Naive B cell (primary cell): ENCODE data around the gene DNAAF3. TPM values are rescaled to one million over a fixed set of nuclear protein-coding genes. Genes with fewer than 3 reads are reported as not detected.
"Not testable (repeated sequence)": the region's sequence is repeated elsewhere in the genome, so short reads cannot be mapped to it uniquely, and the experiment has no call there.

Source experiments
- ATAC-seq, 2 donors: fragments of 150-1000 bp; cut with Tn5 transposase; 2 replicates each; pipeline ENCODE4 v1.10.0; 2021; ENCODE audit warnings: low read depth in 2 of 2, mild to moderate bottlenecking in 2 of 2, moderate library complexity in 2 of 2
- DNase-seq: peaks from one replicate; pipeline ENCODE4 v3.0.0; 2022
- H3K27ac Mint-ChIP-seq, 6 donors: one replicate each; pipeline ENCODE4 v1.8.0; 2020 to 2022; ENCODE audit warnings: mild to moderate bottlenecking in 6 of 6, mixed read lengths in 6 of 6, moderate library complexity in 5 of 6, inconsistent platforms in 2 of 6
- H3K27me3 Mint-ChIP-seq, 3 donors: one replicate each; pipeline ENCODE4 v1.8.0; 2021 to 2022; ENCODE audit warnings: mixed read lengths in 3 of 3, mild to moderate bottlenecking in 1 of 3
- H3K36me3 Mint-ChIP-seq, 2 donors: one replicate each; pipeline ENCODE4 v1.8.0; 2020 to 2022; ENCODE audit warnings: mixed read lengths in 2 of 2, inconsistent platforms in 1 of 2, mild to moderate bottlenecking in 1 of 2
- H3K4me1 Mint-ChIP-seq, 3 donors: one replicate each; pipeline ENCODE4 v1.8.0; 2020 to 2022; ENCODE audit warnings: mixed read lengths in 3 of 3, inconsistent platforms in 1 of 3, mild to moderate bottlenecking in 1 of 3, moderate library complexity in 1 of 3
- H3K4me3 Mint-ChIP-seq, 8 donors: one replicate each; pipeline ENCODE4 v1.8.0; 2020 to 2022; ENCODE audit warnings: mild to moderate bottlenecking in 8 of 8, mixed read lengths in 8 of 8, moderate library complexity in 8 of 8, inconsistent platforms in 2 of 8
- H3K9me3 Mint-ChIP-seq, 7 donors: one replicate each; pipeline ENCODE4 v1.8.0; 2020 to 2022; ENCODE audit warnings: mixed read lengths in 7 of 7, mild to moderate bottlenecking in 5 of 7, inconsistent platforms in 2 of 7, moderate library complexity in 1 of 7
- polyA plus RNA-seq, 6 donors: library from polyadenylated mRNA; unstranded; fragments of 300-500 nt; fragmentation: Illumina TruSeq; gene quantifications; one replicate each; pipeline ENCODE4 v1.2.3, GENCODE V29; 2021; ENCODE audit warnings: low read depth in 6 of 6

The DNAAF3 gene
- polyA plus RNA-seq, 6 donors from 2014 or later = not detected

DNA sequence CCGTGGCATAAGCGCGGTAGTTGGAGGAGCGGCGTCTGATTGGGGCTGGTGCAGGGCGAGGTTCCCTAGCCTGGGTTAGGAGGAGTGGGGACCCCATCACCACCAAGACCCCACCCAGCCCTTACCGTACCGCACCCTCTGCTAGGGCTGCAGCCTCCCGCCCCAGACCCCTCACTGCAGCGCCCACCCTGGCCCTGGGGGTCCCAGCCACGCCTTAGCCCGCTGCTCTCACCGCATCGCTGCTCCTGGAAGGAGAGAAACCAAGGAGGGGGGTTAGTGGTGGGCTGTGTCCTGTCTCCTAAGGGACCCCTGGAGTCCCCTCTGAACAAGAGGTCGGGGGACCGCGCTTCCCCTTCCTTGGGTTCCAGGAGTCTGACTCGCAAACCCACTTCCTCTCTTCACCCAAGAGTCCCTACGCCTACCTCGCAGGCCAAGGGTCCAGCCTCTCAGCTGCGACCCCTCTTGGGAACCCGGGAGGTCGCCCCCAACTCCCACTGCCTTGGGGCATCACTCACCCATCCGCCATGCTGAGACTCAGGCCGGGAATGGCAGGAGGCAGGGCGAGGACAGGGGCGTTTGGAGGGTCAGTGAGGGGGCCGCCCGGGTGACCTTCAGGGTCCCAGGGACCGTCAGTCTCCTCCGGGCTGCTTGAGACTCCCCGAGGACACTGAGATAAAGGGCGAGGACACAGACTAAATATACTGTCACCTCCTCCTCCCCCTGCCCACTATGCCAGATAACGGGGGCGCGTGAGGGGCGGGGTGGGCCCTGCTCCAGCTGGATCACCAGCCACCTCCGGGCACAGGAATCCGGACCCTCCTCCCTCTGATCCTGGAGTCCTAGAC lies 9.1 kb downstream of the DNAAF3 start, which contains the start of gene TNNI3:
TSS of gene TNNI3 (minus strand) at position 669 of the 845 bp plus-strand sequence. CDS start at position 526, 143 bp downstream.
- Mint-ChIP-seq H3K4me3 (peak within 1 kb of the TSS in 4 of 8 donors; percentile 35 to 77 (median 50)), H3K27ac (peak within 1 kb of the TSS in 1 of 6 donors; percentile 61), H3K36me3 (peaks cover 0 to 36% of the 10 kb centered on the region in 2 donors), H3K27me3 (peaks cover 29 to 74% (median 56%) of the 10 kb centered on the region in 3 donors), H3K4me1 (peaks cover 13 to 38% (median 29%) of the 10 kb centered on the region in 3 donors), H3K9me3 (peaks cover 7 to 18% (median 10%) of the 10 kb centered on the region in 7 donors)
- DNase-seq (no peak), ATAC-seq (no peak)

DNA sequence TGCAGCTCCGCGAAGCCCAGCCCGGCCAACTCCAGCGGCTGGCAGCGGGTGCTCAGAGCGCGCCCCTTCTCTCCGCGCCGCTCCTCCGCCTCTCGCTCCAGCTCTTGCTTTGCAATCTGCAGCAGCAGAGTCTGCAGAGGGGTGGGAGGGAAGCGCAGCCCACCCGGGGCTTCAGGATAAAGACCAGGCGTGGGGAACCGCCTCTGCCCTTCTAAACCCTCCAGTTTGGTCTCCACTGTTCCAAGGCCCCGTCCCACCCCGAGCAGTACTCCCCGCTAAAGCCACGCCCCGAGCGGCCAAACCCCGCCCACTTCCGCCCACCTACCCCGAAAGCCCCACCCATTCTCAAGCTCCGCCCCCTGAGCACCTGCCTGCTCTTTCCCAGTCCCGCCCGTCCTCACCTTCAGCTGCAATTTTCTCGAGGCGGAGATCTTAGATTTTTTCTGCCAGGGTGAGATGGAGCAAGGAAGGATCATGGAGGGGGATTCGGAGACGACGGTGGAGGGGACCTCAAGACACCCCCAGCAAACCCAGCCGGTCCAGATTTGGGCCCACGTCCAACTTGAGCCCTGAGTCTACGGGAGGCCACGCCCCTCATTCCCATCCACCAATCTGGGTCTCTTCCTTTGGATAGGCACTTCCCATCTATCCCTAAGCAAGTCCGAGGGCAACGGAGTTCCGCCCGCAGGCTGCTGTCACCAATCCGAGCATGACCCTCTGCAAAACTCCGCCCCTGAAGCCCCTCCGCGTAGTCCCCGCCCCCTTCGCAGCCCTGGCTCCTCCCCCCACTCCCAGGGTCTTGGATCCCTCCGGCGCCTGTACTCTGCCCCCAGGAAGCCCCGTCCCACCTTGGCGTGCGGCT lies 10.0 kb downstream of the DNAAF3 start:
- Mint-ChIP-seq H3K9me3 (peaks cover 10 to 27% (median 15%) of the 10 kb centered on the region in 7 donors), H3K36me3 (peaks cover 0 to 42% of the 10 kb centered on the region in 2 donors), H3K4me3 (peak overlapping the region in 4 of 8 donors; percentile 35 to 77 (median 55)), H3K27me3 (peaks cover 30 to 69% (median 56%) of the 10 kb centered on the region in 3 donors), H3K4me1 (peaks cover 19 to 44% (median 34%) of the 10 kb centered on the region in 3 donors), H3K27ac (no peak overlapping the region)
- ATAC-seq = peak in 1 of 2 donors; percentile 18
- DNase-seq = no peak

DNA sequence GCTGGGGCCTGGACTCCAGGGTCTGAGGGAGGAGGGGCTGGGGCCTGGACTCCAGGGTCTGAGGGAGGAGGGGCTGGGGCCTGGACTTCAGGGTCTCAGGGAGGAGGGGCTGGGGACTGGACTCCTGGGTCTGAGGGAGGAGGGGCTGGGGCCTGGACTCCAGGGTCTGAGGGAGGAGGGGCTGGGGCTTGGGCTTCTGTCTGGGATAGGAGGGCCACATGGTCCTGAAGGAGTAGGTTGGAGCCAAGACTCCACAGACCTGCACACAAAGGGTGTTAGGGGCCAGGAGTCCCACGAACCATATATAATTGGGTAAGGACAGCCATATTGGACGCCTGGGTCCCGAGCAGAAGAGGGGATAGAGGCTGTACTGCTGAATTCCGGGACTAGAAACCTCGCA lies 10.6 kb downstream of the DNAAF3 start:
- H3K27me3 Mint-ChIP-seq = peaks cover 32 to 62% (median 54%) of the 10 kb centered on the region in 3 donors
- H3K4me1 Mint-ChIP-seq = peaks cover 19 to 43% (median 34%) of the 10 kb centered on the region in 3 donors
- H3K4me3 Mint-ChIP-seq = peak overlapping the region in 4 of 8 donors; percentile 36 to 73 (median 54)
- DNase-seq, H3K27ac Mint-ChIP-seq, ATAC-seq: not testable (repeated sequence)
- H3K36me3 Mint-ChIP-seq = peaks cover 0 to 40% of the 10 kb centered on the region in 2 donors
- H3K9me3 Mint-ChIP-seq = peaks cover 10 to 28% (median 18%) of the 10 kb centered on the region in 7 donors

DNA sequence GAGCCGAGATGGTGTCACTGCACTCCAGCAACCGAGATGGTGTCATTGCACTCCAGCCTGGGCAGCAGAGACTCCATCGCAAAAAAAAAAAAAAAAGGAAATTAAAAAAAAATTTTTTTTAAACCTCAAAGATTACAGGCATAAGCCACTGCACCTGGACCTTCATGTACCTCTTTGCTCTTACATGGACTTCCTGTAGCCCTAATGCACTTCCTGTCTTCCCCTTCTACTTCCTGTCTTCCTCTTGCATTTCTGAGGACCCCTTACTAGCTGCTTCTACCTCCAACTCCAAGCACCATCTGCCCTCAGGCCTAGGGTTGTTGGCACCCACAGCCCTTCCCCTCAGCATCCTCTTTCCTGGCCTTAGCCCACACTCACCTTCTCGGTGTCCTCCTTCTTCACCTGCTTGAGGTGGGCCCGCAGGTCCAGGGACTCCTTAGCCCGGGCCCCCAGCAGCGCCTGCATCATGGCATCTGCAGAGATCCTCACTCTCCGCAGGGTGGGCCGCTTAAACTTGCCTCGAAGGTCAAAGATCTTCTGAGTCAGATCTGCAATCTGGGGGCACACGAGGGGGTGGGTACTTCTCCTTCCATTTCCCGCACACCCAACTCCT lies 12.7 kb downstream of the DNAAF3 start:
- peak overlapping the region in 3 of 6 donors; percentile 55 to 94 (median 85) for H3K27ac Mint-ChIP-seq

DNA sequence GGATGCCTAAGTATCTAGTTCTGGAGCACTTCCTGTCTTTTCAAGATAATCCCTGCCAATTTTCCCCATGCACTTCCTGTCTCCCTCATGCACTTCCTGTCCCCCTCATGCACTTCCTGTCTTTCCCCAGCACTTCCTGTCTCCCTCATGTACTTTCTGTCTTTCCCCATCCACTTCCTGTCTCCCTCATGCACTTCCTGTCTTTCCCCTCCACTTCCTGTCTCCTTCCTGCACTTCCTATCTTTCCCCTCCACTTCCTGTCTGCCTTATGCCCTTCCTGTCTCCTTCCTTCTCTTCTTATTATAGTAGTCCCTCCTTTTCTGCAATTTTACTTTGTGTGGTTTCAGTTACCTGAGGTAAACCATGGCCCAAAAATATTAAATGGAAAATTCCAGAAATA lies 14.4 kb downstream of the DNAAF3 start:
- peaks cover 16 to 27% (median 27%) of the 10 kb centered on the region in 3 donors for H3K4me1 Mint-ChIP-seq
- peak overlapping the region in 2 of 8 donors; percentile 28 to 56 for H3K4me3 Mint-ChIP-seq
- DNase-seq (no peak), ATAC-seq (no peak)
- peaks cover 38 to 55% (median 51%) of the 10 kb centered on the region in 3 donors for H3K27me3 Mint-ChIP-seq
- H3K36me3 Mint-ChIP-seq = peaks cover 0 to 20% of the 10 kb centered on the region in 2 donors
- peak overlapping the region in 3 of 6 donors; percentile 3 to 87 (median 75) for H3K27ac Mint-ChIP-seq
- peaks cover 10 to 22% (median 18%) of the 10 kb centered on the region in 7 donors for H3K9me3 Mint-ChIP-seq

More for the DNA sequence above, 12.7 kb downstream of the DNAAF3 start:
- Mint-ChIP-seq H3K9me3 (peaks cover 10 to 22% (median 18%) of the 10 kb centered on the region in 7 donors), H3K4me1 (peaks cover 16 to 38% (median 27%) of the 10 kb centered on the region in 3 donors), H3K27me3 (peaks cover 34 to 59% (median 53%) of the 10 kb centered on the region in 3 donors), H3K36me3 (peaks cover 0 to 26% of the 10 kb centered on the region in 2 donors), H3K4me3 (peak overlapping the region in 1 of 8 donors; percentile 5)
- DNase-seq (no peak), ATAC-seq (no peak)

DNA sequence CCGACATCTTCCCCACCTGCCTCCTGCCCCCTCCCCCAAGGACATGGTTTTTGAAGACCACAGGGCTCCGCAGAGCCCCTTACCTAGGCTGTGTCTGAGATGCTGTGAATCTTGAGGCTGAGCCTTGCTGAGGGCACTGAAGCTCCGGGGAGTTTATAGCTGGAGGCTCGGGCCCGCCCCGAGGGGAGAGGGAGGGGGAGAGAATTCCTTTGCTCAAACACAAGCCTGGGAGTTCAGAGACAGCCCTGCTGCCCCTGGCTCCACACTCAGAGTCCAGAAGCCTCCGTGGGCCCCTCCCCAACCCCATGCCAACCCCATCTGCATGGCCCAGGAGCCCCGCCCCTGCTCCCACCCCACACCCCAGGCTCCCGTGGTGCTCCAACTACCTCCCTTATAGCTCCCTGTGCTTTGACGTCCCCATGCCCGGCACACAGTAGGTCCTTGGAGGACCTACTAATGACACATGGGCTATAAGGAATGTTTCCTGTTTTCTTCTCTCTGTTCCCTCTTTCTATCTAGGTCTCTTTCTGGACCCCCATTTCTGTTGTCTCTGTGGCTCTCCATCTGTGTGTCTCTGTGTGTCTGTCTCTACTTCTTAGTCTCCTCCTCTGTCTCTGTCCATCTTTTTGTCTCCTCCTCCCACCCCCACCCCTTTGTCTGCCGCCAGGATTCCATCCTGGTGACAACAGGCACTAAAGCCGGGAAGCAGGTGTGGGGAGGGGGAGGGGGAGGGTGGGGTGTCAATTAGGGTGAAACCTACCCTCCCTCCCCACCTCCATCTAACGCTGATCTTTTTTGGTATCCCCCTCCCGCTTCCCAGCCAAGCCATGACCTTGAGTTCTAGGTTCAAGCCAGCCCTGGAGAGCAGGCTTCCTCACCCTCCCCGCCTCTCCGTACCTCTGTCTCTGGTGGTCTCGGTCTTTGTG lies 17.1 kb downstream of the DNAAF3 start, which contains the start of gene TNNT1:
TSS of gene TNNT1 (minus strand) at position 129 of the 926 bp plus-strand sequence. CDS start 2,049 bp downstream, outside the sequence.
- H3K27ac Mint-ChIP-seq = no peak within 1 kb of the TSS

DNA sequence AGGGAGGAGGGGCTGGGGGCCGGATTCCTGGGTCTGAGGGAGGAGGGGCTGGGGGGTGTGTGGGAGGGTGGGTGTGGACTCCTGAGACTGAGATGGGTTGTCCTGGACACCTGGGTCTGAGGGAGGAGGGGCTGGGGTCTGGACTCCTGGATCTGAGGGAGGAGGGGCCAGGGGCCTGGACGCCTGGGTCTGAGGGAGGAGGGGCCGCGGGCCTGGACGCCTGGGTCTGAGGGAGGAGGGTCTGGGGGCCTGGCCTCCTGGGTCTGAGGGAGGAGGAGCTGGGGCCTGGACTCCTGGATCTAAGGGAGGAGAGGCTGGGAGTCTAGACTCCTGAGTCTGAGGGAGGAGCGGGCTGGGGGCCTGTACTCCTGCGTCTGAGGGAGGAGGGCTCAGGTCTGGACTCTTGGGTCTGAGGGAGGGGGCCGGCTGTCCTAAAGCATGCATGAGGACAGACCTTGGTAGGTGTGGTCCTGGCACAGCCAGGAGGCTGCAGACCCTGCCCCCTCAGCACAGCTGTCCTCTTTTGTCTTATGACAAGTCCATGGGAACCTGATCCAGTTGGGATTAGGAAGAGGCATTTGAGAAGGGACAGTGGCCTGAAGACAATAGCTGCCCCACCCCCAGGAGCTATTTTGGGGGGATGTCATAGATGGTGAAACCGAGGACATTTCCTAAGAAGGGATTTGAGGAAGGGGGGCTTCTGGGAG lies 18.7 kb downstream of the DNAAF3 start:
- DNase-seq = no peak
- peak overlapping the region in 1 of 8 donors; percentile 3 for H3K4me3 Mint-ChIP-seq

More for the DNA sequence above, 17.1 kb downstream of the DNAAF3 start, which contains the start of gene TNNT1:
- peaks cover 36 to 62% (median 60%) of the 10 kb centered on the region in 3 donors for H3K27me3 Mint-ChIP-seq
- H3K4me3 Mint-ChIP-seq = no peak within 1 kb of the TSS
- H3K9me3 Mint-ChIP-seq = peaks cover 4 to 19% (median 14%) of the 10 kb centered on the region in 7 donors
- peaks cover 25 to 31% (median 25%) of the 10 kb centered on the region in 3 donors for H3K4me1 Mint-ChIP-seq
- no peak for ATAC-seq
- H3K36me3 Mint-ChIP-seq = peaks cover 0 to 27% of the 10 kb centered on the region in 2 donors
- DNase-seq = no peak

DNA sequence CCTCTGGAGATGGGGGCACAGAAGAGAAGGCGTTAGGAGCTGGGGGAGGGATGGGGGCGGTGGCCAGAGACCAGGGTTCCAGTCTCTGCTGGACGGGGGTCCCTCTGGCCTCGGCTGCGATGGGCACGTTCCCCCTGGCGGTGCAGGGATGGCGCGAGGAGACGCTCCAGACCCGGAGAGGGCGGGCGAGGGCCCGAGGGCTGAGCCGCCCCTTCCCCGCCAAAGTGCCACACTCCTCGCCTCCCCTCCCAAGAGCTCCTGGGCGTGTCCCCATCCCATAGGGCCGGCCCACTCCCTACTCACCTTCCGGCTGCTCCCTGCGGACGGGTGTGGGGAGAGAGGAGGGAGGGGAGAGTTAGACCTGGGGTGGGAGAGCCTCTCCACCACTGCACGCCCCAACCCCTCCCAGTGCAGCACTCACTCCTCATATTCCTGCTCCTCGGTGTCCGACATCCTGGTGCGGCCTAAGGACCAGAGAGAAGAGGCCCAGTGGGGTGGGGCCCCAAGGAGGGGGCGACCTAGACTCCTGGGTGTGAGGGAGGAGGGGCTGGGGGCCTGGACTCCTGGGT lies 19.6 kb downstream of the DNAAF3 start:
- ATAC-seq (no peak), DNase-seq (no peak)
- no peak overlapping the region for H3K27ac Mint-ChIP-seq
- H3K4me1 Mint-ChIP-seq = peaks cover 12 to 16% (median 15%) of the 10 kb centered on the region in 3 donors
- H3K9me3 Mint-ChIP-seq = peaks cover under 1 to 6% (median 5%) of the 10 kb centered on the region in 7 donors
- H3K27me3 Mint-ChIP-seq = peaks cover 41 to 70% (median 69%) of the 10 kb centered on the region in 3 donors
- H3K4me3 Mint-ChIP-seq = peak overlapping the region in 2 of 8 donors; percentile 20 to 51
- H3K36me3 Mint-ChIP-seq = peaks cover 0 to 13% of the 10 kb centered on the region in 2 donors

More for the DNA sequence above, 18.7 kb downstream of the DNAAF3 start:
- no peak for ATAC-seq
- Mint-ChIP-seq H3K27me3 (peaks cover 41 to 70% (median 69%) of the 10 kb centered on the region in 3 donors), H3K27ac (no peak overlapping the region), H3K4me1 (peaks cover 18 to 24% (median 21%) of the 10 kb centered on the region in 3 donors), H3K9me3 (peaks cover 4 to 12% (median 10%) of the 10 kb centered on the region in 7 donors), H3K36me3 (peaks cover 0 to 20% of the 10 kb centered on the region in 2 donors)

DNA sequence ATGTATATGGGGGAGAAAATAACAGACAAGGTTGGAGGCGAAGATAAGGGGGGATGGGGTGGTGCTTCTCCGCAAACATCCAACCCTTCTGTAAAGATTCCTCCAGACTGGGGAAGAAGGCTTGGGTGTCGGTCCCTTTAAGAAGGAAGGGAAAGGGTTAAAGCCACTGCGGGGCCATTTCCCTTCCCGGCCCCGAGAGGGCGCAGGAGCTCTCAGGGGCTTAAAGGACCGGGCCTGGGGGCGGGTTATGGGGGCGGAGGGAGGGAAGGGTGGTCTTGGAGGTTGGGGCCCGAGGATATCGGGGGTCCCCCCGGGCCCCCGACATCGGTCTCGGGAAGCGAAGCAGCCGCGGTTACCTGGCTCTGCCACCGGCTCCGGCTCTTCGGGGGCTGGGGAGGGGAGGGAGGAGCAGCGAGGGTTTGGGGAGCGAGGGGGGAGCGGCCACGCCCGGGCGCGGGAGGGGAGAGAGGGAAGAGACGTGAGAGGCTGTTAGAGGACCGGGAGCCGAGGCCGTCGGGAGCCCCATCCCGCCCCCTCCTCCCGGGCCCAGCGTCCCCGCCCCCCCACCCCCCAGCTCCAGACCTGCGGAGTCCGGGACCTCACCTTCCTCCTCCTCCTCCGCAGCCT lies 20.2 kb downstream of the DNAAF3 start:
- H3K4me1 Mint-ChIP-seq = peaks cover 14 to 18% (median 16%) of the 10 kb centered on the region in 3 donors
- no peak for ATAC-seq
- peak overlapping the region in 1 of 8 donors; percentile 38 for H3K4me3 Mint-ChIP-seq
- no peak for DNase-seq
- H3K27me3 Mint-ChIP-seq = peaks cover 40 to 75% (median 71%) of the 10 kb centered on the region in 3 donors
- H3K27ac Mint-ChIP-seq = peak overlapping the region in 1 of 6 donors; percentile 20
- H3K9me3 Mint-ChIP-seq = peaks cover 0 to under 1% (median 0%) of the 10 kb centered on the region in 7 donors
- H3K36me3 Mint-ChIP-seq = peaks cover 0 to 12% of the 10 kb centered on the region in 2 donors

DNA sequence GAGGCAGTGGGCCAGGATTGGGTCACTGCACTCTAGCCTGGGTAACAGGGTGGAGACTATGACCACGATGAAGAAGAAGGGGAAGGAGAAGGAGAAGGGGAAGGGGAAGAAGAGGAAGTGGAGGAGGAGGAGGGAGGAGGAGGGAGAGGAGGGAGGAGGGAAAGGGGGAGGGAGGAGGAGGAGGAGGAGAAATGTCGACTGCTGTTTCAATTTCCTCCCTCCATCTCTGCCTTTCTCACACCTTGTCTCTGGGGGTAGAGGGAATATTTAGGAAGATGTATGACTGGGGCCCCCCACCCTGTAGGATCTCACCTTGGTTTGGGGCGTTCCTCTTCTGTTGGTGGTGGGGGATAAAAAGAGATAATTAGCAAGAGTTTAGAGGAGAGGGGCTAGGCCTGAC lies 21.2 kb downstream of the DNAAF3 start:
- DNase-seq (no peak), ATAC-seq (no peak)
- peaks cover 0 to 12% of the 10 kb centered on the region in 2 donors for H3K36me3 Mint-ChIP-seq
- no peak overlapping the region for H3K27ac Mint-ChIP-seq
- peaks cover 40 to 76% (median 71%) of the 10 kb centered on the region in 3 donors for H3K27me3 Mint-ChIP-seq
- no peak overlapping the region for H3K4me3 Mint-ChIP-seq
- H3K9me3 Mint-ChIP-seq = no peaks in the 10 kb centered on the region
- peaks cover 16 to 20% (median 18%) of the 10 kb centered on the region in 3 donors for H3K4me1 Mint-ChIP-seq
